Stimulated activated CD4-positive, alpha-beta T cell treated with anti-CD3 and anti-CD28 coated beads, Interleukin-4, amount 100 ng/mL, for 24 hours (primary cell): ENCODE results near the gene TMEM190.
"Not testable (repeated sequence)": the region's sequence is repeated elsewhere in the genome, so short reads cannot be mapped to it uniquely, and the experiment has no call there.

Experiments used
- DNase-seq: peaks from one replicate; pipeline ENCODE4 v3.0.0-alpha.2; 2020

TMEM190 gene

GRCh38 chr19:55391702-55392615 lies 15.3 kb downstream of the TMEM190 start:
- no peak for DNase-seq

DNA sequence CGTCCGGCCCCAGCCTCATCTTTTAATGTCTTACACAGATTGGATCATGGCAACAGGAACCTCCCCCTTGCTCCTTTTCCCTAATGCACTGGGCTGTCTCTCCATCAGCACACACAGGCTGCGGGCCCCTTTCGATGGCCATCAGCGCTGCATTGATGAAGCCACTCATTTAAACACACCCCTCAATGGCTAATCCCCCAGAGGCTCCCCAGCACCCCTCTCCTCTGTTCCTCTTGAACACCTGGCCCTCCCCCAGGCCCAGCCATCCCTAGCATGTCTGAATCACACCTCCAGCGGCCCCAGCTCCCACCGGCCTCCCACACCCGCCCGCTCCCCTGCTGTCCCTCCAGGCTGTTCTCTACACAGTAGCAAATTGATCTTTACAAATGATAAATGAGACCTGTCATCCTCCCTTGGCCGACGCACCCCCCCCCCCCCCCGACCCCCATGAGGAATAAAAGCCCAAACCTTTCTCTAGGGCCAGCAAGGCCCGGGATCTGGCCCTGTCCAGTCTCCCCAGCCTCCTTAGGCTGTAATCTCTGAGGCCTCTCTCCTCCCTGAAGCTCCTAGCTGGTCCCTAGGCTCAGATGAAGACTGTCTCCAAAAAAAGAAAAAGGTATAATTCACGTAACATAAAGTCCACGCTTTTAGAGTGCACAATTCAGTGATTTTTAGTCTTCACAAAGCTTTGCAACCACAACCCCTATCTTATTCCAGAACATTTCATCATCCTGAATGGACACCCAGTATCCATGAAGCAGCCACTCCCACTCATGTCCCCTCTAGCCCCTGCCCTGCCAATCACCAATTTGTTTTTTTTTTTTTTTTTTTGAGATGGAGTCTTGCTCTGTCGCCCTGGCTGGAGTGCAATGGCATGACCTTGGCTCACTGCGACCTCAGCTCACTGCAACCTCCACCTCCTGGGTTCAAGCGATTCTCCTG lies 16.5 kb downstream of the TMEM190 start:
- DNase-seq: no peak

- DNase-seq: no peak
Measured at GRCh38 chr19:55398200-55398925, 21.7 kb downstream of the TMEM190 start.

DNA sequence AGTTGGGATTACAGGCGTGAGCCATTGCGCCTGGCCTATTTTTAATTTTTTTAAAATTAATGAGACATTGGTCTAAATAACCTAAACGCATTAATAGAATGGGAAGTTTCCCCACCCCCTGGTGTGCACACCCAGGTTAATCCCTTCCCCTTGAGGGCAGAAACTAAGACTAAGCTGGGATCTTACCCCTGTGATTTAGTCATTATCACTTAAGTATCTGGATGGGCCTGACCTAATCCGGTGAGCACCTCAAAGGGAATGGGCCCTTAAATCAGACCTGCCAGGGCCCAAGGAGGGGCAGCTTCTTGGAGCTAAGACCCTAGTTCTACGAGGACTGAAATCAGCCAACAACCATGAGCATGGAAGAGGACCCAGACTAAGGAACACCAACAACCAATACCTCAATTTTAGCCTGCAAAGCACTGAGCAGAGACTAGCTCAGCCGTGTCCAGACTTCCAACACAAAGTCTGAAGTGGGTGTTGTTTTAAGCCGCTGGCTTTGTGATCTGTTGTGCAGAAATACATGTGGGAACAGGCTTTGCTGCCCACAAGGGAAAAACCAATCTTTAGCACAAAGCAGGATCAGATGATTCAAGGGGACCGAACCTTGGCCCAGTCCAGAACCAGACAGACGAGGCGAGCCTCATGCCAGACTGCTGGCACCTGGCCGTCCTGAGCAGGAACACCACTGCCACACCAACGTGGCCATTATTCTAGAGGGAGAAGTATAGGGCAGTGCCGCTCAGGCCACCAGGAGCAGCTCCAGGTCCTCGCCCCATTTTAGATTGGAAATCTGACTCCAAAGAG lies 23.9 kb downstream of the TMEM190 start:
- no peak for DNase-seq

GRCh38 chr19:55401390-55401789 lies 24.8 kb downstream of the TMEM190 start:
- DNase-seq: not testable (repeated sequence)

DNA sequence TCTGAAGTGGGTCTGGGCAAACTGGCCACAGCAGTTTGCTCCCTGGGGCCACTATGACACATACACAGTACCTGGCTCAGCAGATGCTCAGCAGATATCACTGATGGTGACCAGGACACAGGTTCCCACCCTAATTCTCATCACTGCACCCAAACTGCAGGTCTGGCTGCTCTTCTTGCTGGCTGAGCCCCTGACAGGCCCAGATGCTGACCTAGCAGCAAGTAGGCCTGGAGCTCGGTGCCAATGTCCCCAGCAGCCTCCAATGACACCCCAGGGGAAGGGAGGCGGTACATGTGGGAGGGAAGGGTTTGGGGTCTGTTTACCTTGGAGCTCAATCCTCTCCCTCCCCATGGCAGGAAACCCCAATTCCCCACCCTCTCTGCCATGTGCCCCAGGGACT lies 25.9 kb downstream of the TMEM190 start:
- no peak for DNase-seq

GRCh38 chr19:55405638-55406037 lies 29.0 kb downstream of the TMEM190 start:
- no peak for DNase-seq

GRCh38 chr19:55406091-55406825 lies 29.6 kb downstream of the TMEM190 start:
- no peak for DNase-seq

GRCh38 chr19:55406826-55407549 lies 30.4 kb downstream of the TMEM190 start:
- peak; percentile 32 for DNase-seq

- DNase-seq: not testable (repeated sequence)
Measured at GRCh38 chr19:55407550-55407799, 30.8 kb downstream of the TMEM190 start, which contains the start of gene UBE2S. Gene UBE2S (minus strand): TSS chr19:55407788. CDS start chr19:55407589, 199 bp downstream.

DNA sequence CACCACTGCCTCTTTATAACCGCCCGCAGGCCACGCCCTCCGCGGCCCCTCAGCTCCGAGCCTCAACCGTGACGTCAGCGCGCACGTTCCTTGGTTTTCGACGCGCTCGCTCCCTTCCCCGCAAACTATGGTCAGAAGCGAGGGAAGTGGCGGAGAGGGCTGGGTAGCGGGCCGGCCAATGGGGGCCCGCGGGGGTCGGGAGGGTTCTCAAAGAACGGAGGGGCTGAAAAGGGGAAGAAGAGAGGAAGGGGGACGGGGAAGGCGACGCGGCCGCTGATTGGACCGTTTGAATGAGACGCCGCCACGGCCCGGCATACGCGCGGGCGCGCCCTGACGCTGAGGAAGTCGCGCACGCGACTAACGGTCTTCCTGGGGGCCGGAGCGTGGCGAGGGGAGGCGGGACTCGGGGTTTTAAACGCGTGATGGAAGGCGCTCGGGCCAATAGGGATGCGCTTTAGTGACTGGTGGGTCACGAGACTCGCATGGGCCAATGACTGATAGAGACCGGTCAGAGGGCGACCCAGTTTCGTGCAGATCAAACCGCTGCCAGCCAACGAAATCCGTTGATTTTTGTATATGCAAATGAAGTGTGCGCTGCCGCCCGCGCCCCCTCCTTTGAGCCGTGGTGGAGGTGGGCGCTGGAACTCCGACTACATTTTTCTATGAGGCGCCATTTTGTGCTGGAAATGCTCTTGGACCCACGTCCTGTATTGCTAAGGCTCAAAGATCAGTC lies 31.3 kb downstream of the TMEM190 start:
- peak; percentile 97 for DNase-seq

- no peak for DNase-seq
Measured at GRCh38 chr19:55408533-55408872, 31.9 kb downstream of the TMEM190 start.

DNA sequence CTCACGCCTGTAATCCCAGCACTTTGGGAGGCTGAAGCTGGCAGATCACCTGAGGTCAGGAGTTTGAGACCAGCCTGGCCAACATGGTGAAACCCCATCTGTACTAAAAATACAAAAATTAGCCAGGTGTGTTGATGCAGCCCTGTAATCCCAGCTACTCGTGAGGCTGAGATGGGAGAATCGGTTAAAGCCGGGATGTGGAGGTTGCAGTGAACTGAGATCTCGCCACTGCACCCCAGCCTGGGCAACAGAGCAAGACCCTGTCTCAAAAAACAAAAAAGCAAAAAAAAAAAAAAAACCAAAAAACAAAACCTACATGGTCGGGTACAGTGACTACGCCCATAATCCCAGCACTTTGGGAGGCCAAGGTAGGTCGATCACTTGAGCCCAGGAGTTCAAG lies 32.6 kb downstream of the TMEM190 start:
- DNase-seq: not testable (repeated sequence)

GRCh38 chr19:55410168-55410567 lies 33.5 kb downstream of the TMEM190 start:
- DNase-seq: no peak

DNA sequence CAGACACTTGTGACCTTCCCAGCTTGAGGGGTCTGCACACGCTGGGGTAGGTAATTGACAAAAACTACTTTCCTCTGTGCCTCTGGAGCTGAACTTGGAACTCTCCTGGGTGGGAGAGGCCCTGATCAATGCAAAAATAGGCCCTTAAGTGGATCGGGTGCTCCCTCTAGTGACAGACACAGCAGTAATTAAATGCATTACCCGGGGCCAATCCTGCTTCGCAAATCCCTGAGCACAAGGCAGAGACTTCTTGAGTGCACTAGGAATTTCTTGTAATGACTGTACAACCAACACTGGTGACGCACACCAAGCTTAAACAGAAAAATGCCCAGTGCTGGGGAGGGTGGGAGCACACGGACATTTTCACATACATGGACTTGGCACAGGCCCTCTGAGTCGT lies 41.6 kb downstream of the TMEM190 start:
- peak; percentile 62 for DNase-seq

DNA sequence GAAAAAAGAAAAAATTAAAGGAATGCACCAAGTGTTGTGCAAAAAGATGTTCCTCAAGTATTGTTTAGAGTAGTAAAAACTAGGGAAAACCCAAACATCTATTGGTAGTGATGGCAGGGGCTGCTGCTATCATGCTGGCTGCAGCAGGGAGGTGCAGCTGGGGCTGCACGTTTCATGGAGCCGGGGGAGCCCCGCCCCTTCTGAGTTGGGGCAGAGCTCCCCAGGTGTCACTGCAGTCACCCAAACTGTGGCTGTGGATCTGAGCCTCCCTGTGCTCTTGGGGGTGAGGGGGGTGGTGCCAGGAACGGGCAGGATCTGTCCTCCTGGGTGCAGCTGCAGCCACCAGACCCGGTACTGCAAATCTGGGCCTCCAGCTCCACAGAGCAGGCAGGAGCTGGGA lies 42.5 kb downstream of the TMEM190 start:
- DNase-seq: no peak

- DNase-seq: no peak
Measured at GRCh38 chr19:55419624-55420236, 43.1 kb downstream of the TMEM190 start.

DNA sequence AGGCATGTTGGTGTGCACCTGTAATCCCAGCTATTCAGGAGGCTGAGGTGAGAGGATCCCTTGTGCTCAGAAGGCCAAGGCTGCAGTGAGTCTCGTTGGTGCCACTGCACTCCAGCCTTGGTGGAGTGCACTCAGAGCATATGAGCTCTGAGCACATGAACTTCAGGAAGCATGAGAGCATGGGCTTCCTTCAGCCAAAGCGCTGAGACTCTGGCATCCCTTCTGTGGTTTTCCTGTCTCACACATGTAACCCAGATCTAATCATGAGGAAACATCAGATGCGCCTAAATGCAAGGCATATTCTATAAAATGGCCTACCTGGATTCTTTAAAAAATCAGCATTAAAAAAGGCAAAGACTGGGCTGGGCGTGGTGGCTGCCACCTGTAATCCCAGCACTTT lies 44.7 kb downstream of the TMEM190 start:
- not testable (repeated sequence) for DNase-seq

DNA sequence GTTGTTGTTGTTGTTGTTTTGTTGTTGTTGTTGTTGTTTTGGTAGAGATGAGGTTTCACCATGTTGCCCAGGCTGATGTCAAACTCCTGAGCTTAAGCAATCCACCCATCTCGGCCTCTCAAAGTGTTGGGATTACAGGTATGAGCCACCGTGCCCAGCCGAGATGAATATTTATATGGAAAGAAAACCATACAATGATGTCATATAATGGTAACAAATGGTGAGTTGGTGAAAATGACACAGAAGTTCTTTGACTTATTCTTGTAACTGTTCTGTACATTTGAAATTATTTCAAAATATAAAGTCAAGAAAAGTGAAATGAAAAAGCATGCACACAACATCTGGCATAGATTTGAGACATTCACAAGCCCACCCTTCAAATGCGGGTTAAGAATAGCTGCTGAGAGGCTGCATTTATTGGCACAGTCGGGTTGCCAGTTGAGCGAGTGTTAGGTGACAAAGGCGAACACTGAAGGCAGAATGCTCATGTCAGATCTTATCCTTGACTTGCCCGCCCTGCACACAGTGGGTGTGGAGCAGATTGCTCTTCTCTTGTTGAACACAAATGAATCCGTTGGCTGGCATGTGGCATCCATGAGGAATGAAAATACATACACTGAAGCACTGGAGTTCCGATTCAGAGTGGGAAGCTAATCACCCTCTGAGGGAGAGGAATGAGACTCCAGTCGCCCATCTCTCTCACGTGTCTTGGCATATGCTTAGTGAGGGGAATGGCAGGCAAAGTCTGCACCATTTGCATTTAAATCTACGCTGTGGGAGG lies 46.8 kb downstream of the TMEM190 start:
- no peak for DNase-seq
